Embryonic facial prominence (tissue), 1 donor: ENCODE results near the gene ARID1A.
"Not testable (repeated sequence)": the region's sequence is repeated elsewhere in the genome, so short reads cannot be mapped to it uniquely, and the experiment has no call there.

Experiments used
- DNase-seq: peaks from one replicate; pipeline ENCODE4 v3.0.0-alpha.2; 2016; ENCODE audit errors: extremely low spot score

The ARID1A gene

GRCh38 chr1:26695356-26696118, at the start of gene ARID1A:
ARID1A (plus strand) TSS chr1:26696015; CDS start chr1:26696404, 389 bp downstream.
- peak; percentile 94 for DNase-seq

- DNase-seq: no peak
Observed at GRCh38 chr1:26664802-26665201, 31.0 kb upstream of the ARID1A start.

GRCh38 chr1:26666855-26667254, 29.0 kb upstream of the ARID1A start:
- no peak for DNase-seq

GRCh38 chr1:26668106-26668786, 27.6 kb upstream of the ARID1A start:
- not testable (repeated sequence) for DNase-seq

GRCh38 chr1:26677306-26678115, 18.3 kb upstream of the ARID1A start:
- no peak for DNase-seq

GRCh38 chr1:26684763-26685508, 10.9 kb upstream of the ARID1A start:
- DNase-seq: no peak

- DNase-seq: no peak
Observed at GRCh38 chr1:26686795-26687194, 9.0 kb upstream of the ARID1A start.

- no peak for DNase-seq
Observed at GRCh38 chr1:26689504-26689903, 6.3 kb upstream of the ARID1A start.

- DNase-seq: no peak
Observed at GRCh38 chr1:26690157-26690556, 5.7 kb upstream of the ARID1A start.

- DNase-seq: no peak
Observed at GRCh38 chr1:26690576-26691031, 5.2 kb upstream of the ARID1A start.

- peak; percentile 92 for DNase-seq
Observed at GRCh38 chr1:26692211-26692792, 3.5 kb upstream of the ARID1A start.

GRCh38 chr1:26692793-26693490, 2.9 kb upstream of the ARID1A start:
- peak; percentile 97 for DNase-seq

- no peak for DNase-seq
Observed at GRCh38 chr1:26693599-26694572, 1.9 kb upstream of the ARID1A start.

- no peak for DNase-seq
Observed at GRCh38 chr1:26694638-26695355, 1.0 kb upstream of the ARID1A start.

- no peak for DNase-seq
Observed at GRCh38 chr1:26696119-26696653, 371 bp downstream of the ARID1A start.

GRCh38 chr1:26696654-26697430, 1.0 kb downstream of the ARID1A start:
- no peak for DNase-seq

- DNase-seq: no peak
Observed at GRCh38 chr1:26697431-26697977, 1.7 kb downstream of the ARID1A start.
